Loucy (cell line): ENCODE results near the gene CLEC16A.

Experiments used
- H2AFZ ChIP-seq: fragments of 200-600 bp; sonication (generic); 2 replicates; pipeline ENCODE4 v1.6.0; 2016; ENCODE audit warnings: antibody characterized with exemption, mild to moderate bottlenecking, low read length, moderate library complexity
- H3F3A ChIP-seq: fragments of 200-600 bp; 2 replicates; pipeline ENCODE4 v1.6.0; 2016; ENCODE audit warnings: antibody characterized with exemption, low read depth, mild to moderate bottlenecking
- H3K27me3 ChIP-seq: fragments of 200-600 bp; sonication (generic); 2 replicates; pipeline ENCODE4 v1.6.1; 2014; ENCODE audit warnings: low read length, mild to moderate bottlenecking; ENCODE audit not compliant: insufficient read depth, poor library complexity, severe bottlenecking
- H3K36me3 ChIP-seq: fragments of 200-600 bp; sonication (generic); 2 replicates; pipeline ENCODE4 v1.6.1; 2016; ENCODE audit warnings: low read length; ENCODE audit not compliant: insufficient read depth
- H3K4me1 ChIP-seq: fragments of 200-600 bp; sonication (generic); 2 replicates; pipeline ENCODE4 v1.5.1; 2014; ENCODE audit warnings: low read length, mild to moderate bottlenecking; ENCODE audit not compliant: insufficient read depth, poor library complexity, severe bottlenecking
- H3K4me2 ChIP-seq: fragments of 200-600 bp; sonication (generic); 2 replicates; pipeline ENCODE4 v1.6.0; 2014; ENCODE audit warnings: antibody characterized with exemption, low read length, low read depth, mild to moderate bottlenecking; ENCODE audit not compliant: poor library complexity, severe bottlenecking
- H3K4me3 ChIP-seq: fragments of 200-600 bp; sonication (generic); 2 replicates; pipeline ENCODE4 v1.5.1; 2014; ENCODE audit warnings: low read length, mild to moderate bottlenecking, mixed read lengths; ENCODE audit not compliant: poor library complexity, severe bottlenecking
- H3K79me2 ChIP-seq: fragments of 200-600 bp; sonication (generic); 2 replicates; pipeline ENCODE4 v1.6.1; 2014; ENCODE audit warnings: low read length; ENCODE audit not compliant: insufficient read depth
- H3K9ac ChIP-seq: fragments of 200-600 bp; sonication (generic); 2 replicates; pipeline ENCODE4 v1.6.0; 2014; ENCODE audit warnings: mild to moderate bottlenecking, low read depth, low read length, moderate library complexity; ENCODE audit not compliant: poor library complexity, severe bottlenecking
- H3K9me2 ChIP-seq: fragments of 200-600 bp; sonication (generic); replicated peaks from 2 replicates; pipeline ENCODE4 v1.6.1; 2016; ENCODE audit warnings: low read depth, low read length, mixed read lengths
- H3K9me3 ChIP-seq: fragments of 200-600 bp; sonication (generic); 2 replicates; pipeline ENCODE4 v1.6.1; 2014; ENCODE audit warnings: mild to moderate bottlenecking, antibody characterized with exemption, low read length, low read depth; ENCODE audit not compliant: insufficient read depth
- H4K20me1 ChIP-seq: fragments of 200-600 bp; sonication (generic); 2 replicates; pipeline ENCODE4 v1.6.0; 2014; ENCODE audit warnings: antibody characterized with exemption, low read length, mild to moderate bottlenecking; ENCODE audit not compliant: insufficient read depth, poor library complexity, severe bottlenecking
- CTCF ChIP-seq: fragments of 200-600 bp; sonication (generic); conservative IDR thresholded peaks from 2 replicates; pipeline ENCODE4 v1.5.1; 2014; ENCODE audit warnings: mild to moderate bottlenecking, antibody characterized with exemption, low read length
- EZH2phosphoT487 ChIP-seq: fragments of 200-600 bp; IDR thresholded peaks from 2 replicates; pipeline ENCODE4 v1.6.1; 2018; ENCODE audit warnings: antibody characterized with exemption, mild to moderate bottlenecking, moderate library complexity, borderline replicate concordance

CLEC16A gene

GRCh38 chr16:11180489-11180888 is 236.1 kb downstream of the CLEC16A start:
- Histone ChIP-seq H3K36me3 (no peaks in the 10 kb centered on the region), H3K9ac (no peak overlapping the region), H3K4me1 (peaks cover 4% of the 10 kb centered on the region), H3K27me3 (no peaks in the 10 kb centered on the region), H4K20me1 (no peaks in the 10 kb centered on the region), H3K79me2 (no peaks in the 10 kb centered on the region), H3K9me2 (no peaks in the 10 kb centered on the region), H3K9me3 (no peaks in the 10 kb centered on the region), H3K4me3 (no peak overlapping the region), H2AFZ (no peak overlapping the region), H3F3A (no peaks in the 10 kb centered on the region), H3K4me2 (no peak overlapping the region)
- TF ChIP-seq CTCF (no peak), EZH2phosphoT487 (no peak)

- no peaks in the 10 kb centered on the region for H3K79me2 ChIP-seq
- no peak overlapping the region for H3K4me2 ChIP-seq
- no peak overlapping the region for H2AFZ ChIP-seq
- peaks cover 4% of the 10 kb centered on the region for H3K4me1 ChIP-seq
- H4K20me1 ChIP-seq, result no peaks in the 10 kb centered on the region
- no peaks in the 10 kb centered on the region for H3F3A ChIP-seq
- no peaks in the 10 kb centered on the region for H3K9me3 ChIP-seq
- H3K9me2 ChIP-seq, result no peaks in the 10 kb centered on the region
- no peak overlapping the region for H3K9ac ChIP-seq
- no peak overlapping the region for H3K4me3 ChIP-seq
- H3K27me3 ChIP-seq, result no peaks in the 10 kb centered on the region
- H3K36me3 ChIP-seq, result no peaks in the 10 kb centered on the region
- TF ChIP-seq CTCF, result no peak
- TF ChIP-seq EZH2phosphoT487, result no peak
These were observed 237.0 kb downstream of the CLEC16A start for GRCh38 chr16:11181242-11181898.

GRCh38 chr16:11181899-11182279 is 237.5 kb downstream of the CLEC16A start:
- Histone ChIP-seq H3K79me2 (no peaks in the 10 kb centered on the region), H3K36me3 (no peaks in the 10 kb centered on the region), H3K9me2 (no peaks in the 10 kb centered on the region), H3K9ac (no peak overlapping the region), H3K9me3 (no peaks in the 10 kb centered on the region), H4K20me1 (no peaks in the 10 kb centered on the region), H2AFZ (no peak overlapping the region), H3K4me3 (no peak overlapping the region), H3K27me3 (no peaks in the 10 kb centered on the region), H3F3A (no peaks in the 10 kb centered on the region), H3K4me2 (no peak overlapping the region), H3K4me1 (peaks cover 4% of the 10 kb centered on the region)
- TF ChIP-seq CTCF (no peak), EZH2phosphoT487 (no peak)
